Stimulated activated CD4-positive, alpha-beta T cell treated with anti-CD3 and anti-CD28 coated beads, Interleukin-2, amount 100 ng/mL, for 24 hours (primary cell): ENCODE data around the gene PRR5.

ENCODE experiments used
- DNase-seq, 2 donors: peaks; one replicate each; pipeline ENCODE4 v3.0.0-alpha.2; 2020

The PRR5 gene

GRCh38 chr22:44759430-44760310 lies 57.7 kb downstream of the PRR5 start:
- no peak for DNase-seq

GRCh38 chr22:44760476-44760875 lies 58.5 kb downstream of the PRR5 start:
- no peak for DNase-seq

GRCh38 chr22:44761025-44761424 lies 59.0 kb downstream of the PRR5 start:
- no peak for DNase-seq

- DNase-seq: no peak
These were observed 62.4 kb downstream of the PRR5 start for GRCh38 chr22:44764373-44764772.

GRCh38 chr22:44764974-44765373 lies 63.0 kb downstream of the PRR5 start:
- no peak for DNase-seq

GRCh38 chr22:44765571-44766285 lies 63.7 kb downstream of the PRR5 start:
- DNase-seq: no peak

- DNase-seq: no peak
These were observed 71.1 kb downstream of the PRR5 start for GRCh38 chr22:44773082-44773481.

GRCh38 chr22:44775862-44776261 lies 73.9 kb downstream of the PRR5 start:
- no peak for DNase-seq

GRCh38 chr22:44776605-44777363 lies 74.8 kb downstream of the PRR5 start:
- DNase-seq: no peak

- DNase-seq: no peak
These were observed 75.4 kb downstream of the PRR5 start for GRCh38 chr22:44777364-44777755.

GRCh38 chr22:44780876-44781449 lies 79.0 kb downstream of the PRR5 start:
- no peak for DNase-seq

- DNase-seq: no peak
These were observed 80.5 kb downstream of the PRR5 start for GRCh38 chr22:44782363-44782963.

- DNase-seq: no peak
These were observed 81.1 kb downstream of the PRR5 start for GRCh38 chr22:44783091-44783490.

- DNase-seq: no peak
These were observed 81.6 kb downstream of the PRR5 start for GRCh38 chr22:44783581-44783980.

GRCh38 chr22:44786136-44786535 lies 84.1 kb downstream of the PRR5 start:
- no peak for DNase-seq

GRCh38 chr22:44786610-44787009 lies 84.6 kb downstream of the PRR5 start:
- no peak for DNase-seq
